IMR-90 (cell line): Measurements from ENCODE around the gene ATG7. TPM values are rescaled to one million over a fixed set of nuclear protein-coding genes. Genes with fewer than 3 reads are reported as not detected.

Source experiments
- ATAC-seq: fragments of 200-7000 bp; cut with Tn5 transposase; 2 replicates; pipeline ENCODE4 v1.9.1; 2020; ENCODE audit warnings: low read depth, mild to moderate bottlenecking, moderate library complexity
- BruUV-seq: library from RNA; stranded (reverse); fragments of 400-500 nt; replicated peaks from 2 replicates; lab custom pipeline; 2021; lab: Mats Ljungman, UMichigan
- CTCF ChIA-PET: fragments of 300-600 bp; formaldehyde crosslinking; extraction: SDS; loops from one replicate; lab custom pipeline; 2021; ENCODE audit warnings: antibody characterized with exemption; lab: Yijun Ruan, JAX
- POLR2A ChIA-PET: fragments of 300-600 bp; sonication (Branson Sonifier 250); formaldehyde crosslinking; loops from one replicate; lab custom pipeline; 2022; ENCODE audit warnings: antibody characterized with exemption; ENCODE audit not compliant: unreplicated experiment; lab: Charles Lee
- DNase-seq: peaks from one replicate; pipeline ENCODE4 v3.0.0; 2013
- H2AFZ ChIP-seq: replicated peaks from 2 replicates; pipeline ENCODE3; 2013; ENCODE audit warnings: low read length, mild to moderate bottlenecking; ENCODE audit not compliant: poor library complexity
- H2AK5ac ChIP-seq: 2 replicates; pipeline ENCODE4 v1.6.1; 2013; ENCODE audit warnings: low read depth, low read length, inconsistent platforms
- H2AK9ac ChIP-seq: replicated peaks from 2 replicates; pipeline ENCODE3; 2013; ENCODE audit warnings: mild to moderate bottlenecking, low read depth, low read length, moderate library complexity; ENCODE audit not compliant: poor library complexity
- H2BK120ac ChIP-seq: 2 replicates; pipeline ENCODE4 v1.6.1; 2013; ENCODE audit warnings: low read depth, low read length, inconsistent platforms
- H2BK15ac ChIP-seq: 3 replicates; pipeline ENCODE4 v1.6.1; 2013; ENCODE audit warnings: low read depth, low read length, inconsistent platforms
- H2BK20ac ChIP-seq: 2 replicates; pipeline ENCODE4 v1.6.1; 2013; ENCODE audit warnings: low read depth, mild to moderate bottlenecking, inconsistent platforms, low read length, moderate library complexity
- H2BK5ac ChIP-seq: 2 replicates; pipeline ENCODE4 v1.6.1; 2013; ENCODE audit warnings: mild to moderate bottlenecking, low read depth, low read length, inconsistent platforms; ENCODE audit not compliant: poor library complexity, severe bottlenecking
- H3K14ac ChIP-seq: replicated peaks from 2 replicates; pipeline ENCODE4 v1.6.1; 2013; ENCODE audit warnings: low read depth, low read length, inconsistent platforms
- H3K18ac ChIP-seq: 2 replicates; pipeline ENCODE4 v1.6.1; 2013; ENCODE audit warnings: low read depth, low read length, control low read depth
- H3K23ac ChIP-seq: 2 replicates; pipeline ENCODE4 v1.6.1; 2013; ENCODE audit warnings: low read depth, low read length, inconsistent platforms
- H3K27ac ChIP-seq: 2 replicates; pipeline ENCODE4 v1.5.1; 2013; ENCODE audit warnings: mild to moderate bottlenecking, control low read depth, low read length; ENCODE audit not compliant: insufficient read depth
- H3K27me3 ChIP-seq: 2 replicates; pipeline ENCODE4 v1.6.1; 2013; ENCODE audit warnings: low read length; ENCODE audit not compliant: control insufficient read depth, insufficient read depth
- H3K36me3 ChIP-seq: 2 replicates; pipeline ENCODE4 v1.6.1; 2013; ENCODE audit warnings: low read length, mixed read lengths; ENCODE audit not compliant: control insufficient read depth, insufficient read depth
- H3K4ac ChIP-seq: 2 replicates; pipeline ENCODE4 v1.6.1; 2013; ENCODE audit warnings: low read depth, low read length, inconsistent platforms
- H3K4me1 ChIP-seq: 2 replicates; pipeline ENCODE4 v1.6.1; 2013; ENCODE audit warnings: low read length, mixed read lengths; ENCODE audit not compliant: control insufficient read depth, insufficient read depth
- H3K4me2 ChIP-seq: 2 replicates; pipeline ENCODE4 v1.6.1; 2013; ENCODE audit warnings: low read depth, mild to moderate bottlenecking, control low read depth, low read length, moderate library complexity
- H3K4me3 ChIP-seq: 2 replicates; pipeline ENCODE4 v1.5.1; 2013; ENCODE audit warnings: low read depth, mild to moderate bottlenecking, control low read depth, low read length, moderate library complexity; ENCODE audit not compliant: insufficient read depth
- H3K56ac ChIP-seq: 2 replicates; pipeline ENCODE4 v1.6.1; 2013; ENCODE audit warnings: low read length, inconsistent platforms; ENCODE audit not compliant: insufficient read depth; ENCODE audit errors: extremely low read depth
- H3K79me1 ChIP-seq, 2 experiments: 2 replicates each; pipeline ENCODE4 v1.6.1; 2013; ENCODE audit warnings: low read length in 2 of 2, inconsistent platforms in 1 of 2, low read depth in 1 of 2
- H3K9ac ChIP-seq: 2 replicates; pipeline ENCODE4 v1.6.1; 2013; ENCODE audit warnings: low read depth, low read length, control low read depth
- H3K9me1 ChIP-seq: 2 replicates; pipeline ENCODE4 v1.6.1; 2013; ENCODE audit warnings: low read length, inconsistent platforms; ENCODE audit not compliant: insufficient read depth
- H3K9me3 ChIP-seq: 2 replicates; pipeline ENCODE4 v1.6.1; 2013; ENCODE audit warnings: low read length; ENCODE audit not compliant: control insufficient read depth, insufficient read depth
- H4K20me1 ChIP-seq: 2 replicates; pipeline ENCODE4 v1.6.1; 2013; ENCODE audit warnings: low read length, inconsistent platforms; ENCODE audit not compliant: insufficient read depth
- H4K5ac ChIP-seq: 2 replicates; pipeline ENCODE4 v1.6.1; 2013; ENCODE audit warnings: mild to moderate bottlenecking, low read depth, low read length, control low read depth
- H4K8ac ChIP-seq, 2 experiments: 2 replicates each; pipeline ENCODE4 v1.6.1; 2013; ENCODE audit warnings: low read depth in 2 of 2, low read length in 2 of 2, control low read depth in 1 of 2, inconsistent platforms in 1 of 2
- H4K91ac ChIP-seq: 2 replicates; pipeline ENCODE4 v1.6.1; 2013; ENCODE audit warnings: low read depth, low read length, inconsistent platforms; ENCODE audit not compliant: insufficient read depth
- BHLHE40 ChIP-seq: fragments of 150-350 bp; IDR thresholded peaks from 2 replicates; pipeline ENCODE4 v1.6.1; 2016; ENCODE audit warnings: mild to moderate bottlenecking, low read depth, low read length
- CHD1 ChIP-seq: IDR thresholded peaks from 2 replicates; pipeline ENCODE4 v1.6.1; 2012; ENCODE audit warnings: low read depth, low read length, improper control_type of control experiment
- MAFK ChIP-seq: IDR thresholded peaks from 2 replicates; pipeline ENCODE4 v1.6.1; 2012; ENCODE audit warnings: low read depth, low read length, improper control_type of control experiment
- MAZ ChIP-seq: IDR thresholded peaks from 2 replicates; pipeline ENCODE4 v1.6.1; 2012; ENCODE audit warnings: low read depth, mild to moderate bottlenecking, low read length, improper control_type of control experiment, moderate library complexity, borderline replicate concordance
- MXI1 ChIP-seq: IDR thresholded peaks from 2 replicates; pipeline ENCODE4 v1.6.1; 2012; ENCODE audit warnings: low read depth, mild to moderate bottlenecking, low read length, moderate library complexity, borderline replicate concordance
- RCOR1 ChIP-seq: IDR thresholded peaks from 2 replicates; pipeline ENCODE4 v1.6.1; 2012; ENCODE audit warnings: mild to moderate bottlenecking, low read length, improper control_type of control experiment; ENCODE audit not compliant: insufficient replicate concordance
- RFX5 ChIP-seq: IDR thresholded peaks from 2 replicates; pipeline ENCODE4 v1.8.0; 2012; ENCODE audit warnings: low read depth, mild to moderate bottlenecking, low read length, moderate library complexity
- WGBS, 2 experiments: methylation state at CpG; one replicate each; pipeline versions ENCODE4 v1.1.5 to v1.1.7; 2013; ENCODE audit warnings: missing lambda C conversion rate in 2 of 2; ENCODE audit not compliant: insufficient read length in 1 of 2; ENCODE audit errors: extremely low coverage in 2 of 2; 5-methylcytosine and 5-hydroxymethylcytosine counted together
- dilution Hi-C: fragments of 300-500 bp; cut with HindIII; formaldehyde crosslinking; loops from one replicate; pipeline ENCODE4 v1.14.3; 2018; ENCODE audit warnings: low sequenced_read_pairs; ENCODE audit not compliant: unreplicated experiment
- in situ Hi-C: fragments of 300-500 bp; cut with MboI; formaldehyde crosslinking; loops from 3 replicates; pipeline ENCODE4 v1.14.3; 2019; ENCODE audit warnings: low sequenced_read_pairs, inconsistent platforms, mixed read lengths
- intact Hi-C: fragments of 100-400 bp; cut with micrococcal nuclease; formaldehyde crosslinking; loops from 2 replicates; pipeline ENCODE4 v1.10.0; 2022
- polyA plus RNA-seq, 3 experiments: library from polyadenylated mRNA; depleted of rRNA; stranded (reverse); fragments of >200 nt; gene quantifications; 2 replicates each; pipeline ENCODE4 v1.2.3, GENCODE V29; 2012; ENCODE audit warnings: low replicate concordance in 1 of 3
- total RNA-seq: library from RNA; depleted of rRNA; stranded (reverse); fragments of >200 nt; gene quantifications from 2 replicates; pipeline ENCODE4 v1.2.3, GENCODE V29; 2012
- TF ChIP-seq, protein P1 (sequence below): fragments of 150-350 bp; IDR thresholded peaks from 2 replicates; pipeline ENCODE4 v1.6.1; 2017; ENCODE audit warnings: mild to moderate bottlenecking, antibody characterized with exemption, low read length, low read depth

ATG7 gene
- total and polyA plus RNA-seq, 2 of the 4 experiments (the other 2 are of a cell fraction), result 15.6 to 51.4 TPM

DNA sequence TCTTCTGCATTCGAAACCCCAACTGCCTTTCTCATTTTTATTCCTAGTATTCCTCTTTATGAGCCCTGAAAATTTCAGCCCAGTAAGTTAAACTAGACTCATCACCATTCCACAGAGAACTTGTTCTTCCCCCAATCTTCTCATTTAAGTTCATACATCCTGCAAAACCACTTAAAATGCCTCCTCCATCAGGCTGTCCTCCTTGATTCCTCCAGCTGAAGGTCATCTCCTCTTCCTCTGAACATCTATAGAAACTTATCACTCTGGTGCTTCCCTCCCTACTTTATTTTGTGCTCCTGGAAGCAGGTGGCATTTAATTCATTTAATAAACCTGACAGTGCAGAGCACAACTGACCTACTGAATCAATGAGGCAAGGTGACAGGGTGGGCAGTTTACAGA, 333.2 kb downstream of the ATG7 start:
- peak overlapping the region; percentile 22; the same call in 1 of the 2 replicates for H3K27ac ChIP-seq

More for the DNA sequence above, 333.2 kb downstream of the ATG7 start:
- H2AK9ac ChIP-seq, result no peak overlapping the region
- H2BK20ac ChIP-seq, result peak overlapping the region; percentile 58; the same call in 1 of the 2 replicates
- peak overlapping the region; percentile 61; the same call in 1 of the 2 replicates for H3K18ac ChIP-seq
- no peaks in the 10 kb centered on the region for H3K9me3 ChIP-seq
- peaks cover 43% of the 10 kb centered on the region for H3K4me1 ChIP-seq
- DNase-seq (no peak), ATAC-seq (no peak)
- peak overlapping the region; percentile 69 for H2BK5ac ChIP-seq
- peak overlapping the region; percentile 75; the same call in 1 of the 2 replicates for H3K4ac ChIP-seq
- peaks cover 17% of the 10 kb centered on the region for H3K36me3 ChIP-seq
- H4K91ac ChIP-seq, result peak overlapping the region; percentile 26; the same call in 1 of the 2 replicates
- no peak overlapping the region for H3K56ac ChIP-seq
- CTCF ChIA-PET, result no interaction called here
- H3K14ac ChIP-seq, result peak overlapping the region; percentile 67; the same call in 1 of the 2 replicates
- dilution Hi-C loops, result no loop called here
- H4K20me1 ChIP-seq, result peaks cover 25% of the 10 kb centered on the region
- TF ChIP-seq, protein P1, sequence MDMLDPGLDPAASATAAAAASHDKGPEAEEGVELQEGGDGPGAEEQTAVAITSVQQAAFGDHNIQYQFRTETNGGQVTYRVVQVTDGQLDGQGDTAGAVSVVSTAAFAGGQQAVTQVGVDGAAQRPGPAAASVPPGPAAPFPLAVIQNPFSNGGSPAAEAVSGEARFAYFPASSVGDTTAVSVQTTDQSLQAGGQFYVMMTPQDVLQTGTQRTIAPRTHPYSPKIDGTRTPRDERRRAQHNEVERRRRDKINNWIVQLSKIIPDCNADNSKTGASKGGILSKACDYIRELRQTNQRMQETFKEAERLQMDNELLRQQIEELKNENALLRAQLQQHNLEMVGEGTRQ, result no peak
- TF ChIP-seq MAFK (no peak), RCOR1 (no peak), CHD1 (no peak), RFX5 (no peak), BHLHE40 (no peak), MXI1 (no peak), MAZ (no peak)
- peaks cover 21 to 74% of the 10 kb centered on the region in 2 experiments for H3K79me1 ChIP-seq
- no peak overlapping the region for H2AFZ ChIP-seq
- H2AK5ac ChIP-seq, result 0 out of 2 replicates have a peak overlapping the region, but pooled peaks have one; percentile 16
- no peak overlapping the region for H3K4me3 ChIP-seq
- WGBS, 2 experiments, result 75% methylated on average over 1 of the region's 1 CpG; no CpG with 5 or more reads in 1 of the 2 experiments
- H2BK15ac ChIP-seq, result peak overlapping the region; percentile 3; the same call in 1 of the 3 replicates
- H4K5ac ChIP-seq, result peak overlapping the region; percentile 10; the same call in 1 of the 2 replicates
- in situ Hi-C loops, result no loop called here
- H4K8ac ChIP-seq, result peak overlapping the region; percentile 26 to 58; a peak in 3 of 4 replicates
- H3K27me3 ChIP-seq, result no peaks in the 10 kb centered on the region
- POLR2A ChIA-PET, result no interaction called here
- no peak overlapping the region for H3K9ac ChIP-seq
- intact Hi-C loops, result no loop called here
- peaks cover 27% of the 10 kb centered on the region for H3K9me1 ChIP-seq
- peak overlapping the region; percentile 60 for H2BK120ac ChIP-seq
- H3K23ac ChIP-seq, result peak overlapping the region; percentile 70
- no TSS peak for BruUV-seq
- no peak overlapping the region for H3K4me2 ChIP-seq
